ENCODE data around the gene WT1. TPM values are rescaled to one million over a fixed set of nuclear protein-coding genes. Genes with fewer than 3 reads are reported as not detected.

The WT1 gene
- total and polyA plus RNA-seq, 9 donors: 28.2 to 171 (median 73.8) TPM

DNA sequence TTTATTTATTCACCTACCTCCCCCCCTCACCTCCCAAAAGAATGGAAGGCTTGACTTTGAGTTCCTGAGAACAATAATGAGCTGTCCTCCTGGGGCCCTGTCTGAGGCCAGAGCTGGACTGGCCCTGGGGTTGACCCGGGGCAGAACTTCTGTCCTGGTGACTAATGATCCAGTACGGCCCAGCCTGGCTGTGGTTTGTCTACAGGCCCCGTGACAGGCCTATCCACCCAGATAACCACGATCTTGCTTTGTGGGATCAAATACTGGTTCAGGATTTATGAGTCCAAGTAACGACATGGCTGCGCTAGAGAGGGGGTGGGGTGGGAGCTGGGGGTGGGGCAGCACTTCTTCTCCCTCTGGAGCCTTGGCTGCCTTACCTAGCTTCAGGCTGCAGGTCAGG, 81.5 kb downstream of the WT1 start:
- no peaks in the 10 kb centered on the region for H3K9me3 ChIP-seq
- H3K36me3 ChIP-seq: no peaks in the 10 kb centered on the region
- DNase-seq: no peak
- no peak overlapping the region for H3K4me3 ChIP-seq
- H3K4me1 ChIP-seq (ENCODE audit: insufficient read depth): peaks cover 3% of the 10 kb centered on the region
- intact Hi-C loops (cut with DNase I): no loop called here
- H3K27ac ChIP-seq: no peak overlapping the region
- 64 to 78% (median 69%) methylated on average over 6 of the region's 6 CpGs for whole genome bisulfite sequencing, 3 donors
- TF ChIP-seq, protein P1, sequence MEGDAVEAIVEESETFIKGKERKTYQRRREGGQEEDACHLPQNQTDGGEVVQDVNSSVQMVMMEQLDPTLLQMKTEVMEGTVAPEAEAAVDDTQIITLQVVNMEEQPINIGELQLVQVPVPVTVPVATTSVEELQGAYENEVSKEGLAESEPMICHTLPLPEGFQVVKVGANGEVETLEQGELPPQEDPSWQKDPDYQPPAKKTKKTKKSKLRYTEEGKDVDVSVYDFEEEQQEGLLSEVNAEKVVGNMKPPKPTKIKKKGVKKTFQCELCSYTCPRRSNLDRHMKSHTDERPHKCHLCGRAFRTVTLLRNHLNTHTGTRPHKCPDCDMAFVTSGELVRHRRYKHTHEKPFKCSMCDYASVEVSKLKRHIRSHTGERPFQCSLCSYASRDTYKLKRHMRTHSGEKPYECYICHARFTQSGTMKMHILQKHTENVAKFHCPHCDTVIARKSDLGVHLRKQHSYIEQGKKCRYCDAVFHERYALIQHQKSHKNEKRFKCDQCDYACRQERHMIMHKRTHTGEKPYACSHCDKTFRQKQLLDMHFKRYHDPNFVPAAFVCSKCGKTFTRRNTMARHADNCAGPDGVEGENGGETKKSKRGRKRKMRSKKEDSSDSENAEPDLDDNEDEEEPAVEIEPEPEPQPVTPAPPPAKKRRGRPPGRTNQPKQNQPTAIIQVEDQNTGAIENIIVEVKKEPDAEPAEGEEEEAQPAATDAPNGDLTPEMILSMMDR (IDR thresholded peaks at IDR 0.05): no peak
- no peaks in the 10 kb centered on the region for H3K27me3 ChIP-seq

DNA sequence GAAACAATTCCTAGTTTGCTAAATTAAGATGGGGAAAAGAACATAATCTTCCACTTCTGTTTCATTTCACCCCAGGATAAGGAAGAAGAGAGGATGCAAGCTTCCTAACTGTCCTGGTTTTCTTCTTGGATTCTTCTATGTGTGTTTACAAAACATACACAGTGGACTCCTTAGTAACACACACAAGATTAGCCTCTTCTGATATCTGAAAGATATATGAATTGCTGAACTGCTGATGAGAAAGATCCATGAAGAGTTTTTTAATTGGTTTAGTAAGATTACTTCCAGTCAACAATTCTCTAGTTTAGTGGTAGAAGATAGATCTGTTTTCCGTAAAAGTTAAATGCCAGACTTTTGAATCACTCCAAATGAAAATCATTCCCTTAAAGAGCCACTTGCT, 86.8 kb downstream of the WT1 start:
- DNase-seq: no peak
- H3K9me3 ChIP-seq: no peaks in the 10 kb centered on the region
- no peaks in the 10 kb centered on the region for H3K27me3 ChIP-seq
- no peaks in the 10 kb centered on the region for H3K4me1 ChIP-seq (ENCODE audit: insufficient read depth)
- no peak overlapping the region for H3K27ac ChIP-seq
- no peaks in the 10 kb centered on the region for H3K36me3 ChIP-seq
- intact Hi-C loops (cut with DNase I): no loop called here
- no peak for TF ChIP-seq POLR2A (IDR thresholded peaks at IDR 0.05)
- TF ChIP-seq, protein P1 (IDR thresholded peaks at IDR 0.05): no peak
- TF ChIP-seq EP300 (IDR thresholded peaks at IDR 0.05): no peak
- 3 to 7% (median 7%) methylated on average over 1 of the region's 1 CpG for WGBS, 3 donors
- H3K4me3 ChIP-seq: no peak overlapping the region

DNA sequence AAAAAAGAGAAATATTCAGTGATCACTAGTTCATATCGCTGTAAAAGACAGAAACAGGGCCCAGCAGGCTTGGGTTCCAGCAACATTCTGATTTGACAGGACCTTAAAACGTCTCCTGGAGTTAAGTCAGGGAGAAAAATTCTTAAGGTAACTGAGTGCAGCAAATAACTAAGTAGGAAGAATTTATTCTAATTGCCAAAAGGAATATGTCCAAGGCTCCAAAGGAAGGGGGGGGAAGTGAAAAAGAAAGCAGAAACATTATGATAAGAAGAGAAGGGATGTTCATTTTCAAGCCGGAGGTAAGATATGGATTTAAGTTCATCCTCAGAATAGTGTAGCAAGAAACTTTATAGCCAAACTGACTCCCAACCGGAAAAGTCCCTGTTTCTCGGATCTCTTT, 90.4 kb downstream of the WT1 start:
- TF ChIP-seq EP300 (IDR thresholded peaks at IDR 0.05): no peak
- TF ChIP-seq, protein P1 (IDR thresholded peaks at IDR 0.05): no peak
- H3K4me3 ChIP-seq: no peak overlapping the region
- DNase-seq: no peak
- H3K27me3 ChIP-seq: no peaks in the 10 kb centered on the region
- no peaks in the 10 kb centered on the region for H3K4me1 ChIP-seq (ENCODE audit: insufficient read depth)
- no peaks in the 10 kb centered on the region for H3K9me3 ChIP-seq
- H3K27ac ChIP-seq: peak overlapping the region in 1 of 2 donors; percentile 14
- WGBS, 3 donors: 7 to 10% (median 7%) methylated on average over 5 of the region's 5 CpGs
- no peaks in the 10 kb centered on the region for H3K36me3 ChIP-seq
- intact Hi-C loops (cut with DNase I): no loop called here

DNA sequence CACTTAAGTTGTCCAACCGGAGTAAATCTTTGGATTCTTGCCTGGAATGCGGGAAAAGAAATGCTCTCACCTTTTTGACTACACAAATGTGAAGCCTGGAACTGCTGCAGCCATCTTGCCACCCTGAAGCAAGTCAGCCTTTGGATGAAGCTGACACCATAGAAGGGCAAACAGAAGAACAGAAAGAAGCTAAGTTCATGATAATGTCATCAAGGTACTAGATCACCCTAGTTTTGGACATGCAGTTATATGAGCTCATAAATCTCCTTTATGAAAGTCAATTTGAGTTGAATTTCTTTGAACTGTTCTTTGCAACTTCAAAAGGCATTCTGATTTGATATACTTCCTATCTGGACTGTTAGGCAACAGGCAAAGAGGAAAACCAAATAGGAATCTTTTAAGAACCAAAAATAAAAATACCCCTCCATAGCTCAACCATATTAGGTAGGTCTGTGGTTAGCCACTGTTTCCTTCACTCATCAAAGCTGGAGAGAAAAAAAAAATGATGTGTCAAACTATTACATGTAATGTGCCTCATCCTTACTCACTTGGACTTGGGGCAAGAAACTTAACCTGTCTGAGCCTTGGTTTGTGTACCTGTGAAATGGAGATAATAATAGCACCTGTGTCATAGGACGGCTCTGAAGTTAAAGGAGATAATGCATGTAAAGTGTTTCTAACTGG, 91.9 kb downstream of the WT1 start:
- Histone ChIP-seq H3K36me3 (no peaks in the 10 kb centered on the region), H3K27ac (no peak overlapping the region), H3K4me1 (ENCODE audit: insufficient read depth) (no peaks in the 10 kb centered on the region), H3K27me3 (no peaks in the 10 kb centered on the region), H3K4me3 (no peak overlapping the region), H3K9me3 (no peaks in the 10 kb centered on the region)
- DNase-seq: no peak
- WGBS, 3 donors: 85 to 98% (median 97%) methylated on average over 3 of the region's 3 CpGs
- intact Hi-C loops (cut with DNase I): no loop called here
- TF ChIP-seq, protein P1 (IDR thresholded peaks at IDR 0.05): no peak
- no peak for TF ChIP-seq EP300 (IDR thresholded peaks at IDR 0.05)
- no peak for TF ChIP-seq POLR2A (IDR thresholded peaks at IDR 0.05)
